GM18508 (cell line): ENCODE measurements around the gene RASGRP4.
"Not testable (repeated sequence)": the region's sequence is repeated elsewhere in the genome, so short reads cannot be mapped to it uniquely, and the experiment has no call there.

Experiments used
- ATAC-seq: cut with Tn5 transposase; IDR thresholded peaks from one replicate; pipeline ENCODE4 v1.9.1; 2021; ENCODE audit warnings: moderate number of reproducible peaks; ENCODE audit not compliant: insufficient read depth, unreplicated experiment

The RASGRP4 gene

DNA sequence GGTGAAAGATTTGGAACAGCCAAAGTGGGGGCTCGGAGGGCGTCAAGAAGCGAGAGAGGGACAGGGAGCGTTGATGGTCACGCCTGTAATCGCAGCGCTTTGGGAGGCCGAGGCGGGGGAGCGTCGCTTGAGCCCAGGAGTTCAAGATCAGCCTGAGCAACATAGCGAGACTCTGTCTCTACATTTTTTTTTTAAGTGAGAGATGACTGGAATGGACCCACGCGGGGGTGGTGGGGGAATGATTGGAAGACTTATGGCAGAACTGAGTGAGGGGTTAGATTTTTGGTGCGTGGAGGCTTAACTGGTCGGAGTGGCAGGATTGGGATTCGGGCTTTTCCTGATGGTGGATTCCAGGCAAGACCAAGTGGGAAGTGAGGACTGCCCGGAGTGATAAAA, 50.9 kb downstream of the RASGRP4 start:
- ATAC-seq = no peak

- ATAC-seq = peak; percentile 81
Measured at GRCh38 chr19:38374332-38375097, 51.5 kb downstream of the RASGRP4 start, which contains the start of gene PSMD8. Gene PSMD8, plus strand, starts transcription at chr19:38374571. Its CDS starts 31 bp downstream, at chr19:38374602.

- ATAC-seq = no peak
Measured at GRCh38 chr19:38373907-38374331, 52.1 kb downstream of the RASGRP4 start.

DNA sequence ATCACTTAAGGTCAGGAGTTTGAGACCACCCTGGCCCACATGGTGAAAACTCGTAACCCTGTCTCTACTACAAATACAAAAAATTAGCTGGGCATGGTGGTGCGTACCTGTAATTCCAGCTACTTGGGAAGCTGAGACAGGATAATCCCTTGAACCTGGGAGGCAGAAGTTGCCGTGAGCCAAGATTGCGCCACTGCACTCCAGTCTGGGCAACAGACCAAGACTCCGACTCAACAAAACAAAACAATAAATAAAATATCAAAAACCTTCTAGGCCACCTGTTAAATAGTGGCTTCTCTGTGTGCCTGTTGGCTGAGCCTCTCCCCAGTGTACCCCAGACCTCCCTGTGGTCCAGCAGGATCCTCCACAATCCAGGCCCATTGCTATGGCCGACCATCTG, 54.9 kb downstream of the RASGRP4 start:
- ATAC-seq = no peak

- no peak for ATAC-seq
Measured at GRCh38 chr19:38370299-38370698, 55.7 kb downstream of the RASGRP4 start.

DNA sequence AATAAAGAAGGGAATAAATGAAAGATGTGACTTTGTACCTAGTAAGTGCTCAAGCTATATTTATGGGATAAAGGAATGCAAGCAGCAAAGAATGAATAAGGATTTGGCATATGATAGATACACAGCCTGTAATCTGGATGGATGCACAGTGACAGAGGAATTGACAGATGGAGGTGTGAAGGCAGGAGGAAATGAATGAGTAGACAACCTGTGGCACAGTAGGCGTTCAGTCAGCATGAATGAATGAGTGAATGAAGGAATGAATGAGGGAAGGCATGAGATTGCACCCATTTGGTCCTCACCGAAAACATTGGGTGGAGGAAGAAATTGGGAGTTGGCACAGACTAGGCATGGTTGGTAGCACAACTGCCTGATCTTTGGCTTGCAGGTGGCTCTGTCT, 56.4 kb downstream of the RASGRP4 start:
- no peak for ATAC-seq

- ATAC-seq = no peak
Measured at GRCh38 chr19:38367041-38367440, 59.0 kb downstream of the RASGRP4 start.

- ATAC-seq = not testable (repeated sequence)
Measured at GRCh38 chr19:38362946-38363688, 62.9 kb downstream of the RASGRP4 start.

DNA sequence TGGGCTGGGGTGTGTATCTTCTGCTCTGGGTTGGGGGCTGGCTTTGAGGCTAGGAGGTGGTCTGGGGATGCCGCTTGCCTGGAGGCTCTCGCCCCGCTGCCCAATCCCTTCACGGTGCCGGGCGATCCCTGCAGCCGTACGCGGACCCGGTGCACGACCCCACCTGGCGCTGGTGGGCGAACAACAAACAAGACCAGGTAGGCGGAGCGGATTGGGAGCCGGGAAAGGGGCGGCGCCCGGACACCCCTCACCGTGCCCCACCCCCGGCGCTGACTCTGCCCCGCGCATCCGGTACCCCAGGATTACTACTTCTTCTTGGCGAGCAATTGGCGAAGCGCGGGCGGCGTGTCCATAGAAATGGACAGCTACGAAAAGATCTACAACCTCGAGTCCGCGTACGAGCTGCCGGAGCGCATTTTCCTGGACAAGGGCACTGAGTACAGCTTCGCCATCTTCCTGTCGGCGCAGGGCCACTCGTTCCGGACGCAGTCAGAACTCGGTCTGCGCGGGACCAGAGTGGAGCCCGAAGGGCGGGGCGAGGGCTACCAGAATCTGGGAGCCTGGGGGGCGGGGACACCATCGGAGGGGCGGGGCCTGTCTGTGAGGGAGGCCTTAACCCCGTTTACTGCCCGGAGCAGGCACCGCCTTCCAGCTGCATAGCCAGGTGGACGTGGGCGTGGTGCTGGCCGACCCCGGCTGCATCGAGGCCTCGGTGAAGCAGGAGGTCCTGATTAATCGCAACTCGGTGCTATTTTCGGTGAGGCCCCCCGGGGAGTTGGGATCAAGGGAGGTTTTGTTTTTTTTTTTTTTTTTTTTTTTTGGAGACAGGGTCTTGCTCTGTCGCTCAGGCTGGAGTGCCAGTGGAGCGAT, 63.7 kb downstream of the RASGRP4 start:
- ATAC-seq = no peak

DNA sequence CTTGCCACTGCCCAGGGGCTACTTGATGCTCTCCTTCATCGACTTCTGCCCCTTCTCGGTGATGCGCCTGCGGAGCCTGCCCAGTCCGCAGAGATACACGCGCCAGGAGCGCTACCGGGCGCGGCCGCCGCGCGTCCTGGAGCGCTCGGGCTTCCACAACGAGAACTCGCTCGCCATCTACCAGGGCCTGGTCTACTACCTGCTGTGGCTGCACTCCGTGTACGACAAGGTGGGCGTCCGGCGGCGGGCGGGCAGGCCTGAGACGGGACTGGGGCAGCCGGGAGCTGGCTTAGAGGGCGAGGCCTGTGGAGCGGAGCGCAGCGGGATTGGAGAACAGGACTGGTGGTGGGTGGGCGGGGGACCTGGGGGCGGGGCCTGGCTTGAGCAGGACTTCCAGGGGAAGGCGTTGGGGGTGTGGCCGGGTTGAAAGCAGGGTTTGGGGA, 64.4 kb downstream of the RASGRP4 start:
- ATAC-seq = no peak

DNA sequence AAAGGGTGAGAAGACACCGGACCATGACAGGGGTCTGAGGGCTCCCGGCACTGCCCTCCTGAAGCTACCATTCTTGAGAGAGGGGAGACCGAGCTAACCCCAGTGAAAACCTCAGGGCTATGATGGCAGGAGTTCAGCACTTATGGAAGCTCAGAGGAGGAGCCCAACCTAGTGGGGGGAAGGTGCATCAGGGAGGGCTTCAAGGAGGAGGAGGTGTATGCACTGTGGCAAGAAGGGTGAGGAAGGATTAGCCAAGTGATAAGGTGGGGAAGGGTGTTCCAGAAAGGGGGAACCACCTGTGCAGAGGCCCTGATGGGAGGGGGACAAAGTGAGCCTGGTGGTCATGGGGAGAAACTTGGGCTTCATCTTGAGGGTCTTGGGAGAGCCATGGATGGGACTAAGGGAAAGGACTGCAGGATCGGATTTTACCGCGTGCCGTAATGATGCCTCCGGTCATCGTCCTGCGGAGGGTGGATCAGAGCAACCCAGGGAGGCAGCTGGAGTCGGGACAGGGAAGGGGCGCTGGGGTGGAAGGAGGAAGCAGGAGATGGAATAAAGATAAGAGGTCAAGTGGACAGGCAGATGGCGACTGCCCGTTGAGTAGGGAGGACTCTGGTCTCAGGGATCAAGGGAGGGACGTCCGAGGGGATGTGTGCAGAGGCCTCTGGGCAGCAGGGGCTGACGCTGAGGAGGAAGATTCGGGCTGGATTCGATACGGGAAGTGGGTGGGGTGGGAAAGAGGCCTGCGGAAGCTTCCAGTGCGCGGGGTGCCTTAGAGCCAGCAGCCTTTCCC, 65.0 kb downstream of the RASGRP4 start:
- no peak for ATAC-seq

GRCh38 chr19:38360351-38360750, 65.7 kb downstream of the RASGRP4 start:
- no peak for ATAC-seq

GRCh38 chr19:38359242-38360021, 66.6 kb downstream of the RASGRP4 start:
- no peak for ATAC-seq
